ENCODE measurements around the gene TEX14. TPM values are rescaled to one million over a fixed set of nuclear protein-coding genes. Genes with fewer than 3 reads are reported as not detected.
A peak's percentile ranks its signal among the peaks of the same experiment; 100 is the strongest.

Gene TEX14
- polyA plus RNA-seq, 1 of the 3 experiments (the other 2 are of a cell fraction), result 0.02 TPM

DNA sequence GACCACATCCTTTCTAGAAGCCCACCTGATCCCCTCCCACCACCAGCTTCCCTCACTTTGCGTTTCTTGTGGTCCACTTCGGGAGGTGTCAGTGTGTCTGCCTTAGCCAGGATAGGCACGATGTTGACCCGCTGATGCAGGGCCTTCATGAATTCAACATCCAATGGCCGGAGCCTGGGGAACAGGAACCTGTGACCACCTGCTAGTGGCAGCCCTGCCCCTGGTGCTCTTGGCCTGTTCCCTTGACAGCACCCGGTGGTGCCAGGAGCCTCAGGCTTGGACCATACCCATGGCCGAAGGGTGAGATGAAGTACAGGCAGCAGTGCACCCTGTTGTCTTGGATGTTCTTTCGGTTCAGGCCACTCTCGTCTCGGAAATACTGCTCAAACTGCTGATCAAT lies 170.2 kb downstream of the TEX14 start:
- Histone ChIP-seq H3F3A (replicated peaks; ENCODE audit: insufficient read depth) (peaks cover 22% of the 10 kb centered on the region), H4K20me1 (ENCODE audit: insufficient read depth) (no peaks in the 10 kb centered on the region), H3K4me1 (ENCODE audit: control insufficient read depth in 1 of 2, insufficient read depth in 2 of 2, low read depth in 1 of 2, low read length in 1 of 2) (peaks cover 9 to 15% of the 10 kb centered on the region in 2 experiments; a peak in 3 of 4 replicates), H3K79me2 (ENCODE audit: insufficient read depth) (no peaks in the 10 kb centered on the region), H3K27ac (ENCODE audit: low read depth in 2 of 2, low read length in 1 of 2) (no peak overlapping the region), H3K9me2 (no peaks in the 10 kb centered on the region), H2AFZ (ENCODE audit: low read depth) (no peak overlapping the region), H3K9ac (no peak overlapping the region), H3K4me2 (no peak overlapping the region), H3K4me3 (ENCODE audit: low read depth in 2 of 2, low read length in 1 of 2) (no peak overlapping the region), H3K9me3 (no peaks in the 10 kb centered on the region), H3K36me3 (replicated peaks in 1 of 2; ENCODE audit: control insufficient read depth in 1 of 2, insufficient read depth in 2 of 2, low read length in 1 of 2) (no peaks in the 10 kb centered on the region), H3K27me3 (ENCODE audit: insufficient read depth) (no peaks in the 10 kb centered on the region)
- no peak for TF ChIP-seq FOXJ3 (CRISPR knock-in tag; IDR thresholded peaks at IDR 0.05)
- TF ChIP-seq JUND (IDR thresholded peaks at IDR 0.05), result no peak
- TF ChIP-seq FOXM1 (IDR thresholded peaks at IDR 0.05; ENCODE audit: low read depth), result no peak
- no peak for TF ChIP-seq TAF1 (IDR thresholded peaks at IDR 0.05; ENCODE audit: borderline replicate concordance, low read depth, low read length)
- no peak for TF ChIP-seq RXRA (IDR thresholded peaks at IDR 0.05; ENCODE audit: borderline replicate concordance, low read depth)
- TF ChIP-seq, protein P1, sequence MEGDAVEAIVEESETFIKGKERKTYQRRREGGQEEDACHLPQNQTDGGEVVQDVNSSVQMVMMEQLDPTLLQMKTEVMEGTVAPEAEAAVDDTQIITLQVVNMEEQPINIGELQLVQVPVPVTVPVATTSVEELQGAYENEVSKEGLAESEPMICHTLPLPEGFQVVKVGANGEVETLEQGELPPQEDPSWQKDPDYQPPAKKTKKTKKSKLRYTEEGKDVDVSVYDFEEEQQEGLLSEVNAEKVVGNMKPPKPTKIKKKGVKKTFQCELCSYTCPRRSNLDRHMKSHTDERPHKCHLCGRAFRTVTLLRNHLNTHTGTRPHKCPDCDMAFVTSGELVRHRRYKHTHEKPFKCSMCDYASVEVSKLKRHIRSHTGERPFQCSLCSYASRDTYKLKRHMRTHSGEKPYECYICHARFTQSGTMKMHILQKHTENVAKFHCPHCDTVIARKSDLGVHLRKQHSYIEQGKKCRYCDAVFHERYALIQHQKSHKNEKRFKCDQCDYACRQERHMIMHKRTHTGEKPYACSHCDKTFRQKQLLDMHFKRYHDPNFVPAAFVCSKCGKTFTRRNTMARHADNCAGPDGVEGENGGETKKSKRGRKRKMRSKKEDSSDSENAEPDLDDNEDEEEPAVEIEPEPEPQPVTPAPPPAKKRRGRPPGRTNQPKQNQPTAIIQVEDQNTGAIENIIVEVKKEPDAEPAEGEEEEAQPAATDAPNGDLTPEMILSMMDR (IDR thresholded peaks at IDR 0.05), result no peak
- no peak for TF ChIP-seq EZH2phosphoT487 (IDR thresholded peaks at IDR 0.05; ENCODE audit: borderline replicate concordance, low read depth)
- no peak for TF ChIP-seq FOSL2 (IDR thresholded peaks at IDR 0.05; ENCODE audit: borderline replicate concordance, low read depth)
- TF ChIP-seq, protein P2, sequence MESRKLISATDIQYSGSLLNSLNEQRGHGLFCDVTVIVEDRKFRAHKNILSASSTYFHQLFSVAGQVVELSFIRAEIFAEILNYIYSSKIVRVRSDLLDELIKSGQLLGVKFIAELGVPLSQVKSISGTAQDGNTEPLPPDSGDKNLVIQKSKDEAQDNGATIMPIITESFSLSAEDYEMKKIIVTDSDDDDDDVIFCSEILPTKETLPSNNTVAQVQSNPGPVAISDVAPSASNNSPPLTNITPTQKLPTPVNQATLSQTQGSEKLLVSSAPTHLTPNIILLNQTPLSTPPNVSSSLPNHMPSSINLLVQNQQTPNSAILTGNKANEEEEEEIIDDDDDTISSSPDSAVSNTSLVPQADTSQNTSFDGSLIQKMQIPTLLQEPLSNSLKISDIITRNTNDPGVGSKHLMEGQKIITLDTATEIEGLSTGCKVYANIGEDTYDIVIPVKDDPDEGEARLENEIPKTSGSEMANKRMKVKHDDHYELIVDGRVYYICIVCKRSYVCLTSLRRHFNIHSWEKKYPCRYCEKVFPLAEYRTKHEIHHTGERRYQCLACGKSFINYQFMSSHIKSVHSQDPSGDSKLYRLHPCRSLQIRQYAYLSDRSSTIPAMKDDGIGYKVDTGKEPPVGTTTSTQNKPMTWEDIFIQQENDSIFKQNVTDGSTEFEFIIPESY (IDR thresholded peaks at IDR 0.05; ENCODE audit: borderline replicate concordance, low read depth), result no peak
- TF ChIP-seq YY1 (IDR thresholded peaks at IDR 0.05; ENCODE audit: low read depth), result no peak
- 90% methylated on average over 8 of the region's 10 CpGs for WGBS (ENCODE audit: low lambda C conversion rate)
- ChIA-PET POLR2A (no interaction called here), CTCF (interaction anchor here (1.2 to 6.4 kb wide), 4 partner anchors 10 to 190 kb away, joined by 3 to 112 read pairs (median 3); no protein-coding TSS in a partner anchor)
- no peak for DNase-seq

DNA sequence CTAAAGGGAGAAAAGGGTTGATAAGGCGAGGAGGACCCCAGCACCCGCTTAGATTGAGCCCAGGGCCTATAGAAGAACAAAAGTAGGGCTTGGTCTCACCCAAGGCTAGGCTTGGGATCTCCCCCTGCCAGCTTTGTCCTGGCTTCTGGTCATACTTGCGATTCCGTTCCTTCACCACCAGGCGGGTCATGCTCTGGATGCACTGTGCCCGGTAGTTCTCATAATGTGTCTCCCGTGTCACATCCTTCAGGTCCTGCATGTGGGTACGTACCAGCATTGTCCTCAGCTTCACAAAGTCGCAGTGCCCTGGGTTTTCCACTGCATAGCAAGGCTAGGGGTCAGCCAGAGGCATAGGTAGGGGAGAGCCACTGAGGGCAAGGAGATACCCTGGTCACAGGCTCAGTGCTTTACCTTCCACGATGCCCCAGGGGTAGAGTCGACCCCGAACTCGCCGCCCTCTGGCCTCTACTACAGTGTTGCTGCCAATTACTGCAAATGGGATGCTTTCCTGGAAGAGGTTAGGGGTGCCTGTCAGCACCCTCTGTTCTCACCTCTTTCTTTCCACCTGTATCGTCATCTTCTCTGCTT lies 170.9 kb downstream of the TEX14 start:
- H3K27me3 ChIP-seq (ENCODE audit: insufficient read depth), result no peaks in the 10 kb centered on the region
- peaks cover 9 to 19% of the 10 kb centered on the region in 2 experiments; a peak in 3 of 4 replicates for H3K4me1 ChIP-seq (ENCODE audit: control insufficient read depth in 1 of 2, insufficient read depth in 2 of 2, low read depth in 1 of 2, low read length in 1 of 2)
- DNase-seq, result peak; percentile 42
- H3K9me2 ChIP-seq, result no peaks in the 10 kb centered on the region
- peaks cover 24% of the 10 kb centered on the region for H3F3A ChIP-seq (replicated peaks; ENCODE audit: insufficient read depth)
- TF ChIP-seq RFX5 (IDR thresholded peaks at IDR 0.05; ENCODE audit: low read length) (no peak), TCF12 (IDR thresholded peaks at IDR 0.05) (no peak), TEAD4 (IDR thresholded peaks at IDR 0.05; ENCODE audit: borderline replicate concordance, insufficient read depth) (no peak), SIN3A (IDR thresholded peaks at IDR 0.05; ENCODE audit: borderline replicate concordance, low read depth, low read length) (no peak)
- TF ChIP-seq, protein P3, sequence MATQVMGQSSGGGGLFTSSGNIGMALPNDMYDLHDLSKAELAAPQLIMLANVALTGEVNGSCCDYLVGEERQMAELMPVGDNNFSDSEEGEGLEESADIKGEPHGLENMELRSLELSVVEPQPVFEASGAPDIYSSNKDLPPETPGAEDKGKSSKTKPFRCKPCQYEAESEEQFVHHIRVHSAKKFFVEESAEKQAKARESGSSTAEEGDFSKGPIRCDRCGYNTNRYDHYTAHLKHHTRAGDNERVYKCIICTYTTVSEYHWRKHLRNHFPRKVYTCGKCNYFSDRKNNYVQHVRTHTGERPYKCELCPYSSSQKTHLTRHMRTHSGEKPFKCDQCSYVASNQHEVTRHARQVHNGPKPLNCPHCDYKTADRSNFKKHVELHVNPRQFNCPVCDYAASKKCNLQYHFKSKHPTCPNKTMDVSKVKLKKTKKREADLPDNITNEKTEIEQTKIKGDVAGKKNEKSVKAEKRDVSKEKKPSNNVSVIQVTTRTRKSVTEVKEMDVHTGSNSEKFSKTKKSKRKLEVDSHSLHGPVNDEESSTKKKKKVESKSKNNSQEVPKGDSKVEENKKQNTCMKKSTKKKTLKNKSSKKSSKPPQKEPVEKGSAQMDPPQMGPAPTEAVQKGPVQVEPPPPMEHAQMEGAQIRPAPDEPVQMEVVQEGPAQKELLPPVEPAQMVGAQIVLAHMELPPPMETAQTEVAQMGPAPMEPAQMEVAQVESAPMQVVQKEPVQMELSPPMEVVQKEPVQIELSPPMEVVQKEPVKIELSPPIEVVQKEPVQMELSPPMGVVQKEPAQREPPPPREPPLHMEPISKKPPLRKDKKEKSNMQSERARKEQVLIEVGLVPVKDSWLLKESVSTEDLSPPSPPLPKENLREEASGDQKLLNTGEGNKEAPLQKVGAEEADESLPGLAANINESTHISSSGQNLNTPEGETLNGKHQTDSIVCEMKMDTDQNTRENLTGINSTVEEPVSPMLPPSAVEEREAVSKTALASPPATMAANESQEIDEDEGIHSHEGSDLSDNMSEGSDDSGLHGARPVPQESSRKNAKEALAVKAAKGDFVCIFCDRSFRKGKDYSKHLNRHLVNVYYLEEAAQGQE (IDR thresholded peaks at IDR 0.05; ENCODE audit: low read depth, low read length), result no peak
- TF ChIP-seq, protein P1 (IDR thresholded peaks at IDR 0.05), result peak; percentile 42; the same call in 1 of the 2 replicates
- TF ChIP-seq, protein P4, sequence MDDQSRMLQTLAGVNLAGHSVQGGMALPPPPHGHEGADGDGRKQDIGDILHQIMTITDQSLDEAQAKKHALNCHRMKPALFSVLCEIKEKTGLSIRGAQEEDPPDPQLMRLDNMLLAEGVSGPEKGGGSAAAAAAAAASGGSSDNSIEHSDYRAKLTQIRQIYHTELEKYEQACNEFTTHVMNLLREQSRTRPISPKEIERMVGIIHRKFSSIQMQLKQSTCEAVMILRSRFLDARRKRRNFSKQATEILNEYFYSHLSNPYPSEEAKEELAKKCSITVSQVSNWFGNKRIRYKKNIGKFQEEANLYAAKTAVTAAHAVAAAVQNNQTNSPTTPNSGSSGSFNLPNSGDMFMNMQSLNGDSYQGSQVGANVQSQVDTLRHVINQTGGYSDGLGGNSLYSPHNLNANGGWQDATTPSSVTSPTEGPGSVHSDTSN (IDR thresholded peaks at IDR 0.05), result no peak
- H3K36me3 ChIP-seq (replicated peaks in 1 of 2; ENCODE audit: control insufficient read depth in 1 of 2, insufficient read depth in 2 of 2, low read length in 1 of 2), result peaks cover 0 to 3% of the 10 kb centered on the region in 2 experiments
- H3K9me3 ChIP-seq, result no peaks in the 10 kb centered on the region
- CTCF ChIA-PET, result interaction anchor here (0.7 to 6.4 kb wide), 6 partner anchors 11 to 635 kb away, joined by 3 to 112 read pairs (median 3); partner anchors contain the start of genes PRR11 and SKA2
- no peak overlapping the region for H3K27ac ChIP-seq (ENCODE audit: low read depth in 2 of 2, low read length in 1 of 2)
- no peak overlapping the region for H3K4me2 ChIP-seq
- no peaks in the 10 kb centered on the region for H3K79me2 ChIP-seq (ENCODE audit: insufficient read depth)
- H3K9ac ChIP-seq, result no peak overlapping the region
- H2AFZ ChIP-seq (ENCODE audit: low read depth), result no peak overlapping the region
- H4K20me1 ChIP-seq (ENCODE audit: insufficient read depth), result no peaks in the 10 kb centered on the region
- H3K4me3 ChIP-seq (ENCODE audit: low read depth in 2 of 2, low read length in 1 of 2), result no peak overlapping the region
- WGBS (ENCODE audit: low lambda C conversion rate), result 82% methylated on average over 15 of the region's 15 CpGs
- POLR2A ChIA-PET, result no interaction called here

Measured in SK-N-SH (cell line).